Vagina (tissue), 2 donors: ENCODE measurements around the gene SAMD10.

Experiments
- POLR2A ChIP-seq, 2 donors: fragments of 450-650 bp; IDR thresholded peaks; one replicate each; pipeline ENCODE4 v1.6.1; 2017; ENCODE audit warnings: antibody characterized with exemption in 2 of 2, mild to moderate bottlenecking in 2 of 2, moderate library complexity in 2 of 2
- TF ChIP-seq, protein P1 (sequence below), 3 experiments: fragments of 450-650 bp in 2 of 3; fragments of 200-600 bp in 1 of 3; sonication (generic) in 1 of 3; IDR thresholded peaks; one replicate each; pipeline ENCODE4 v1.5.1; 2017 to 2019; ENCODE audit warnings: antibody characterized with exemption in 3 of 3, mild to moderate bottlenecking in 2 of 3, moderate library complexity in 2 of 3

DNA sequence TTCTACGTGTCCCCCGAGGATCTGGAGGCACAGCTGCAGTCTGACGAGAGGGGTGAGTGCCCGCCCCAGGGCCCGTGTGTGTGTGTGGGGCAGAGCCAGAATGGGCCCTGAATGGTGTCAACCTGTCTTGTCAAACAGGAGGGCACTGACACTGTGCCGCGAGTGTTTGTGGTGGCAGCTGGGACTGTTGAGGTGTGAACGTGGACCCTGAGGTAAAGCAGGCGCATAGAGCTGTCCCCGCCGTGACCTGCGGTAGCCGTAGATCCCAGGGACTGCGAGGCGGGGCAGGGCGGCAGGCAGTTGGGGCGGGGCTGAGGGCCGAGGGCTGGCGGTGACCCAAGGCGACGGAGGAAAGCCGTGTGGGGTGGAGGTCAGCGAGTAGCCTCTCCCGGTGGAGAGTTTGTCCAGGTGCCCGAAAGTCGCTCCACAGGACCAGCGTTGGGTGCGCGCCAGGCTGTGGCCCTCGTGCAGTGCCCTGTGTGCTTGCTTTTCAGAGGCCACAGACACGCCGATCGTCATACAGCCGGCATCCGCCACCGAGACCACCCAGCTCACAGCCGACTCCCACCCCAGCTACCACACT lies 48.4 kb downstream of the SAMD10 start:
- no peak for TF ChIP-seq POLR2A (IDR thresholded peaks at IDR 0.05)
- TF ChIP-seq, protein P1, sequence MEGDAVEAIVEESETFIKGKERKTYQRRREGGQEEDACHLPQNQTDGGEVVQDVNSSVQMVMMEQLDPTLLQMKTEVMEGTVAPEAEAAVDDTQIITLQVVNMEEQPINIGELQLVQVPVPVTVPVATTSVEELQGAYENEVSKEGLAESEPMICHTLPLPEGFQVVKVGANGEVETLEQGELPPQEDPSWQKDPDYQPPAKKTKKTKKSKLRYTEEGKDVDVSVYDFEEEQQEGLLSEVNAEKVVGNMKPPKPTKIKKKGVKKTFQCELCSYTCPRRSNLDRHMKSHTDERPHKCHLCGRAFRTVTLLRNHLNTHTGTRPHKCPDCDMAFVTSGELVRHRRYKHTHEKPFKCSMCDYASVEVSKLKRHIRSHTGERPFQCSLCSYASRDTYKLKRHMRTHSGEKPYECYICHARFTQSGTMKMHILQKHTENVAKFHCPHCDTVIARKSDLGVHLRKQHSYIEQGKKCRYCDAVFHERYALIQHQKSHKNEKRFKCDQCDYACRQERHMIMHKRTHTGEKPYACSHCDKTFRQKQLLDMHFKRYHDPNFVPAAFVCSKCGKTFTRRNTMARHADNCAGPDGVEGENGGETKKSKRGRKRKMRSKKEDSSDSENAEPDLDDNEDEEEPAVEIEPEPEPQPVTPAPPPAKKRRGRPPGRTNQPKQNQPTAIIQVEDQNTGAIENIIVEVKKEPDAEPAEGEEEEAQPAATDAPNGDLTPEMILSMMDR (IDR thresholded peaks at IDR 0.05): no peak
